Uterus (tissue), 4 donors: ENCODE results near the gene DNAJB2. TPM values are rescaled to one million over a fixed set of nuclear protein-coding genes. Genes with fewer than 3 reads are reported as not detected.
A peak's percentile ranks its signal among the peaks of the same experiment; 100 is the strongest.

Experiments
- DNase-seq, 2 donors: peaks; one replicate each; pipeline ENCODE4 v3.0.0-alpha.2; 2019 to 2020
- H3K27ac ChIP-seq, 2 donors: fragments of 200-600 bp; sonication (generic); 1 replicate in 1 of 2; 2 replicates in 1 of 2; pipeline ENCODE4 v1.5.1; 2016 to 2018
- H3K27me3 ChIP-seq, 2 donors: fragments of 200-600 bp; sonication (generic); one replicate each; pipeline ENCODE4 v1.5.1; 2018 to 2019; ENCODE audit warnings: control low read depth in 1 of 2
- H3K36me3 ChIP-seq, 2 donors: fragments of 200-600 bp; sonication (generic); one replicate each; pipeline ENCODE4 v1.5.1; 2019; ENCODE audit warnings: control low read depth in 1 of 2
- H3K4me1 ChIP-seq, 2 donors: fragments of 200-600 bp; sonication (generic); one replicate each; pipeline ENCODE4 v1.5.1; 2018 to 2019; ENCODE audit warnings: control low read depth in 1 of 2
- H3K4me3 ChIP-seq, 2 donors: fragments of 200-600 bp; sonication (generic); 1 replicate in 1 of 2; 2 replicates in 1 of 2; pipeline ENCODE4 v1.5.1; 2018 to 2019; ENCODE audit warnings: mild to moderate bottlenecking in 1 of 2
- H3K9me3 ChIP-seq, 2 donors: fragments of 200-600 bp; sonication (generic); one replicate each; pipeline ENCODE4 v1.5.1; 2019; ENCODE audit warnings: control low read depth in 1 of 2
- CTCF ChIP-seq, 4 experiments: fragments of 200-600 bp in 2 of 4; fragments of 450-650 bp in 2 of 4; sonication (generic) in 2 of 4; IDR thresholded peaks; one replicate each; pipeline ENCODE4 v1.5.1; 2016 to 2019; ENCODE audit warnings: antibody characterized with exemption in 4 of 4, mild to moderate bottlenecking in 2 of 4, moderate library complexity in 1 of 4
- POLR2A ChIP-seq, 2 donors: fragments of 450-650 bp; IDR thresholded peaks; one replicate each; pipeline ENCODE4 v1.6.1; 2016; ENCODE audit warnings: antibody characterized with exemption in 2 of 2, mild to moderate bottlenecking in 1 of 2, moderate library complexity in 1 of 2
- intact Hi-C: fragments of 100-400 bp; cut with DNase I; formaldehyde crosslinking; loops from one replicate; pipeline ENCODE4 v1.15.1; 2023; ENCODE audit warnings: low total_unique reads
- total RNA-seq, 4 donors: library from RNA; depleted of rRNA in 3 of 4; stranded (reverse); fragments of >200 nt in 3 of 4; gene quantifications; one replicate each; pipeline versions ENCODE4 v1.1.0 to v1.2.4, GENCODE V29; 2014 to 2023
- donor health status: DM: yes; HTN: yes; CAD: no.

Gene DNAJB2
- total RNA-seq = 10 to 100 TPM; 32.1 to 92.1 (median 69.1) TPM

- Histone ChIP-seq H3K4me3 (peak within 1 kb of the TSS; percentile 58 to 77), H3K36me3 (no peaks in the 10 kb centered on the region), H3K4me1 (peaks cover 8 to 10% of the 10 kb centered on the region in 2 donors), H3K27ac (peak within 1 kb of the TSS; percentile 99), H3K27me3 (no peaks in the 10 kb centered on the region), H3K9me3 (no peaks in the 10 kb centered on the region)
- TF ChIP-seq POLR2A (IDR thresholded peaks at IDR 0.05) (peak; percentile 89 to 95), CTCF (IDR thresholded peaks at IDR 0.05) (peak in 2 of 4 experiments; percentile 4 to 33)
- intact Hi-C loops = no loop called here
- DNase-seq = peak; percentile 99
Observed at GRCh38 chr2:219279151-219279915, at the start of gene DNAJB2. Gene DNAJB2, plus strand, starts transcription at chr2:219279366. Its CDS starts 468 bp downstream, at chr2:219279834.

- Histone ChIP-seq H3K4me1 (peaks cover 0 to 7% of the 10 kb centered on the region in 2 donors), H3K4me3 (peak overlapping the region; percentile 58 to 91), H3K27ac (peak overlapping the region; percentile 77 to 87), H3K27me3 (no peaks in the 10 kb centered on the region), H3K36me3 (no peaks in the 10 kb centered on the region), H3K9me3 (no peaks in the 10 kb centered on the region)
- intact Hi-C loops = no loop called here
- no peak for TF ChIP-seq POLR2A (IDR thresholded peaks at IDR 0.05)
- TF ChIP-seq CTCF (IDR thresholded peaks at IDR 0.05) = no peak
- no peak for DNase-seq
Observed at GRCh38 chr2:219230059-219230540, 49.1 kb upstream of the DNAJB2 start.

GRCh38 chr2:219234331-219234730, 44.8 kb upstream of the DNAJB2 start:
- Histone ChIP-seq H3K27me3 (no peaks in the 10 kb centered on the region), H3K4me3 (no peak overlapping the region), H3K36me3 (no peaks in the 10 kb centered on the region), H3K27ac (no peak overlapping the region), H3K9me3 (no peaks in the 10 kb centered on the region), H3K4me1 (no peaks in the 10 kb centered on the region)
- TF ChIP-seq CTCF (IDR thresholded peaks at IDR 0.05) (no peak), POLR2A (IDR thresholded peaks at IDR 0.05) (no peak)
- intact Hi-C loops = no loop called here
- DNase-seq = no peak

DNA sequence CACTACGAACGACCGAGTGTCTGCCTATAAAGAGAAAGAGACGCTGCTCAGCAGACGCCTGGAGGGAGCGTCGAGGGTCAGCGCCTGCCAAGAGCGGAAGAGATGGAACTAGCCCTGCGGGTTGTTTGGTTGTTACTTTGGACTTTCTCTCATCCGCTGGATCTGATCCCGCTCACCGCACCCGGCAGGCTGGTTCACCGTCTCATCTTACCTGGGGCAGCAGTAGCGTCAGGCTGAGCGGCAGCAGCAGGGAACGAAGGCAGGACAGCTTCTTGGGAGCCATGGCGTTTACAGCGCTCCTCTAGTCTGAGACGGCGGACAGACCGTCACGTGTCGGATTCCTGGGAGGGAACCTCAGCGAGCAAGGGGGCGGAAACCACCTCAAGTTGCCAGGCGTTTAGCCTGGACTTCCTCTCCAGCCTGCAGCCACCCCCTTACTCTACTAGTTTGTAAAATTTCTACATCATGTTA, 35.8 kb upstream of the DNAJB2 start:
- Histone ChIP-seq H3K27ac (peak overlapping the region in 1 of 2 donors; percentile 15), H3K9me3 (no peaks in the 10 kb centered on the region), H3K27me3 (no peaks in the 10 kb centered on the region), H3K4me3 (no peak overlapping the region), H3K36me3 (no peaks in the 10 kb centered on the region), H3K4me1 (peaks cover 0 to 11% of the 10 kb centered on the region in 2 donors)
- TF ChIP-seq CTCF (IDR thresholded peaks at IDR 0.05) = no peak
- intact Hi-C loops = no loop called here
- DNase-seq = peak in 1 of 2 donors; percentile 45

- TF ChIP-seq CTCF (IDR thresholded peaks at IDR 0.05) (no peak), POLR2A (IDR thresholded peaks at IDR 0.05) (no peak)
- Histone ChIP-seq H3K27ac (peak overlapping the region; percentile 90 to 95), H3K36me3 (no peaks in the 10 kb centered on the region), H3K4me3 (peak overlapping the region; percentile 81 to 86), H3K4me1 (peaks cover 0 to 19% of the 10 kb centered on the region in 2 donors), H3K9me3 (no peaks in the 10 kb centered on the region), H3K27me3 (no peaks in the 10 kb centered on the region)
- no peak for DNase-seq
- intact Hi-C loops = no loop called here
Observed at GRCh38 chr2:219244789-219245147, 34.4 kb upstream of the DNAJB2 start.
